Kidney (tissue), 14 donors: ENCODE results near the gene TMPRSS4. TPM values are rescaled to one million over a fixed set of nuclear protein-coding genes. Genes with fewer than 3 reads are reported as not detected.

Experiments used
- DNase-seq, 5 donors: peaks; one replicate each; pipeline ENCODE4 v3.0.0-alpha.2; 2013 to 2020
- FAIRE-seq: peaks from 2 replicates; lab custom pipeline; 2012; peaks lifted over from hg19 to GRCh38; lab: Jason Lieb, UNC
- H3K27ac ChIP-seq, 2 donors: one replicate each; pipeline ENCODE4 v1.7.0; 2013; ENCODE audit warnings: low read depth in 2 of 2, low read length in 2 of 2, inconsistent platforms in 1 of 2
- H3K27me3 ChIP-seq: one replicate; pipeline ENCODE4 v1.7.1; 2013; ENCODE audit warnings: low read length, inconsistent platforms; ENCODE audit not compliant: control insufficient read depth, insufficient read depth
- H3K36me3 ChIP-seq, 3 donors: one replicate each; pipeline versions ENCODE4 v1.7.0 to v1.7.1; 2013; ENCODE audit warnings: low read length in 3 of 3, control low read depth in 1 of 3, inconsistent platforms in 1 of 3; ENCODE audit not compliant: insufficient read depth in 3 of 3, control insufficient read depth in 2 of 3
- H3K4me1 ChIP-seq, 3 donors: one replicate each; pipeline versions ENCODE4 v1.7.0 to v1.7.1; 2013; ENCODE audit warnings: low read length in 3 of 3, inconsistent platforms in 1 of 3, low read depth in 1 of 3; ENCODE audit not compliant: control insufficient read depth in 2 of 3, insufficient read depth in 2 of 3
- H3K4me3 ChIP-seq, 3 donors: one replicate each; pipeline versions ENCODE4 v1.7.0 to v1.8.1; 2013; ENCODE audit warnings: low read length in 3 of 3, control low read depth in 1 of 3, inconsistent platforms in 1 of 3
- H3K9ac ChIP-seq, 3 donors: one replicate each; pipeline versions ENCODE4 v1.7.0 to v1.7.1; 2013; ENCODE audit warnings: low read length in 3 of 3, control low read depth in 1 of 3, inconsistent platforms in 1 of 3
- H3K9me3 ChIP-seq, 3 donors: one replicate each; pipeline versions ENCODE4 v1.7.0 to v1.7.1; 2013; ENCODE audit warnings: low read length in 3 of 3, control low read depth in 1 of 3, inconsistent platforms in 1 of 3; ENCODE audit not compliant: control insufficient read depth in 2 of 3, insufficient read depth in 1 of 3
- intact Hi-C: fragments of 100-400 bp; cut with DNase I; formaldehyde crosslinking; loops from one replicate; pipeline ENCODE4 v1.11.1; 2022
- polyA plus RNA-seq: library from polyadenylated mRNA; stranded (reverse); fragments of 350-450 nt; fragmentation: Illumina TruSeq; extraction: RNeasy Lipid Tissue Mini Kit (QIAGEN cat#74804); gene quantifications from one replicate; pipeline ENCODE4 v1.2.3, GENCODE V29; 2014; ENCODE audit warnings: low read depth, low replicate concordance; ENCODE audit not compliant: insufficient read depth
- total RNA-seq: library from RNA; stranded (reverse); fragmentation: NEBNext Ultra II Directional; extraction: Animal tissue kit (Norgen Biotek cat#: 25700); gene quantifications from one replicate; pipeline ENCODE4 v1.2.1, GENCODE V29; 2021
- TF ChIP-seq, protein P1 (sequence below): IDR thresholded peaks from 3 replicates; pipeline ENCODE4 v1.5.1; 2012; ENCODE audit warnings: mild to moderate bottlenecking, moderate library complexity, borderline replicate concordance; ENCODE audit not compliant: insufficient read depth; ENCODE audit errors: extremely low read depth
- donor health status: control.
- donor health status: control.
- donor health status: control.
- donor health status: control.
- donor health status: control.
- donor health status: DM: yes; HTN: yes; CAD: no.
- donor health status: Normal renal cell carcinoma (clear cell type).

Gene TMPRSS4
- total and polyA plus RNA-seq, 2 donors from 2014 or later = 27.8 to 234 TPM

DNA sequence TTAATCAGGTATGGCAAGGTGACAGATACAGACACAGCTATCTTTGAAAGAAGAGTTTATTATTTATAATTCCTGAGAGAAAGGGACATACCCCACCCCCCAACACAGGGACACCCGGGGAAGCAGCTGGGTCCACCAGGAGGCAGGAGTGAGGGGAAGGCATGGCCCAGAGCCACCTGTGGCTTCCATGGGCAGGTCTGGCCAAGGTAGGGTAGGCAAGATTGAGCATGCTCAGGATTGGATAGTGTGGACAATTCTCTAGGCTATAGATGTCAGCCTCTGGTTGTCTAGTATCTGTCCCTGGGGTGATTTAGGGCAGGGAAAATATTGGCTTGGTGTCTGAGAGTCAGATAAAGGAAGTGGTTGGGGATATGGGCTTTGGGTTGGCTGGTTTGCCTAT lies 37.4 kb downstream of the TMPRSS4 start:
- DNase-seq (no peak), FAIRE-seq (no peak)
- no peaks in the 10 kb centered on the region for H3K9me3 ChIP-seq
- H3K36me3 ChIP-seq = no peaks in the 10 kb centered on the region
- peaks cover 0 to 4% (median 0%) of the 10 kb centered on the region in 3 donors for H3K4me1 ChIP-seq
- no peak overlapping the region for H3K4me3 ChIP-seq
- H3K9ac ChIP-seq = no peak overlapping the region
- no peaks in the 10 kb centered on the region for H3K27me3 ChIP-seq
- TF ChIP-seq, protein P1, sequence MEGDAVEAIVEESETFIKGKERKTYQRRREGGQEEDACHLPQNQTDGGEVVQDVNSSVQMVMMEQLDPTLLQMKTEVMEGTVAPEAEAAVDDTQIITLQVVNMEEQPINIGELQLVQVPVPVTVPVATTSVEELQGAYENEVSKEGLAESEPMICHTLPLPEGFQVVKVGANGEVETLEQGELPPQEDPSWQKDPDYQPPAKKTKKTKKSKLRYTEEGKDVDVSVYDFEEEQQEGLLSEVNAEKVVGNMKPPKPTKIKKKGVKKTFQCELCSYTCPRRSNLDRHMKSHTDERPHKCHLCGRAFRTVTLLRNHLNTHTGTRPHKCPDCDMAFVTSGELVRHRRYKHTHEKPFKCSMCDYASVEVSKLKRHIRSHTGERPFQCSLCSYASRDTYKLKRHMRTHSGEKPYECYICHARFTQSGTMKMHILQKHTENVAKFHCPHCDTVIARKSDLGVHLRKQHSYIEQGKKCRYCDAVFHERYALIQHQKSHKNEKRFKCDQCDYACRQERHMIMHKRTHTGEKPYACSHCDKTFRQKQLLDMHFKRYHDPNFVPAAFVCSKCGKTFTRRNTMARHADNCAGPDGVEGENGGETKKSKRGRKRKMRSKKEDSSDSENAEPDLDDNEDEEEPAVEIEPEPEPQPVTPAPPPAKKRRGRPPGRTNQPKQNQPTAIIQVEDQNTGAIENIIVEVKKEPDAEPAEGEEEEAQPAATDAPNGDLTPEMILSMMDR = no peak
- intact Hi-C loops = no loop called here
- H3K27ac ChIP-seq = no peak overlapping the region

DNA sequence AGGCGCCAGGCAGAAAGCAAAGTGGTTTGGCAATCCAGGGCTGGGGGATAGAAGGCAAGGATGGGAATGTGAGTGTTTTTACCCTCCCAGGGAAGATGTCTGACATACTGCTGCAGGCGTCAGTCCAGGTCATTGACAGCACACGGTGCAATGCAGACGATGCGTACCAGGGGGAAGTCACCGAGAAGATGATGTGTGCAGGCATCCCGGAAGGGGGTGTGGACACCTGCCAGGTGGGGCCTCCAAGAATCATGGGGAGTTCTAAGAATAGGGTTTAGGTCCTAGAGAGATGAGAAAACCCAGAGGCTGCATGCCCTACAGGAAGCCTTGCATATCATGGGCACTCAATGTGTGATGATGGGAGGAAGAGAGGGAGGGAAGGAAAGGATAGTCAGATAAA lies 38.2 kb downstream of the TMPRSS4 start:
- H3K9me3 ChIP-seq = no peaks in the 10 kb centered on the region
- H3K36me3 ChIP-seq = no peaks in the 10 kb centered on the region
- H3K9ac ChIP-seq = no peak overlapping the region
- no peak overlapping the region for H3K27ac ChIP-seq
- intact Hi-C loops = no loop called here
- no peaks in the 10 kb centered on the region for H3K4me1 ChIP-seq
- H3K4me3 ChIP-seq = no peak overlapping the region
- no peak for DNase-seq
- no peak for FAIRE-seq
- TF ChIP-seq, protein P1 = no peak
- no peaks in the 10 kb centered on the region for H3K27me3 ChIP-seq

DNA sequence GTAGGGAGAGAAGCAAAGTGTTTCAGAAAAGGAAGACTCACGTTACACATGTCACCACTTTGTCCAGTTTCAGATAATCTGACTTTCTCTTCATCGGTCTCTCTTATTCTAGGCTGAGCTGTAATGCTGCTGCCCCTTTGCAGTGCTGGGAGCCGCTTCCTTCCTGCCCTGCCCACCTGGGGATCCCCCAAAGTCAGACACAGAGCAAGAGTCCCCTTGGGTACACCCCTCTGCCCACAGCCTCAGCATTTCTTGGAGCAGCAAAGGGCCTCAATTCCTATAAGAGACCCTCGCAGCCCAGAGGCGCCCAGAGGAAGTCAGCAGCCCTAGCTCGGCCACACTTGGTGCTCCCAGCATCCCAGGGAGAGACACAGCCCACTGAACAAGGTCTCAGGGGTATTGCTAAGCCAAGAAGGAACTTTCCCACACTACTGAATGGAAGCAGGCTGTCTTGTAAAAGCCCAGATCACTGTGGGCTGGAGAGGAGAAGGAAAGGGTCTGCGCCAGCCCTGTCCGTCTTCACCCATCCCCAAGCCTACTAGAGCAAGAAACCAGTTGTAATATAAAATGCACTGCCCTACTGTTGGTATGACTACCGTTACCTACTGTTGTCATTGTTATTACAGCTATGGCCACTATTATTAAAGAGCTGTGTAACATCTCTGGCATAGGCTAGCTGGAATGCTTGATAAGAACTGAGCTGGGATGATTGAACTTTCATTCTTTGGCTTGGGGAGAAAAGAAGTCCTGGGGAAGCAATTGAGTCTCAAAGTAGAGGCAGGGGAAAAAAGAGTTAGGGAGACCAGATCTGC lies 41.1 kb downstream of the TMPRSS4 start:
- Histone ChIP-seq H3K4me3 (no peak overlapping the region), H3K4me1 (no peaks in the 10 kb centered on the region), H3K27me3 (no peaks in the 10 kb centered on the region), H3K27ac (no peak overlapping the region), H3K9me3 (no peaks in the 10 kb centered on the region), H3K36me3 (no peaks in the 10 kb centered on the region), H3K9ac (no peak overlapping the region)
- TF ChIP-seq, protein P1 = no peak
- FAIRE-seq (no peak), DNase-seq (no peak)
- intact Hi-C loops = no loop called here
